Osteoblast (primary cell): ENCODE results near the gene NPAT. TPM values are rescaled to one million over a fixed set of nuclear protein-coding genes. Genes with fewer than 3 reads are reported as not detected.

Experiments
- DNase-seq: peaks from one replicate; pipeline ENCODE4 v3.0.0; 2011; ENCODE audit warnings: low spot score, mixed read lengths; ENCODE audit not compliant: insufficient read length; ENCODE audit errors: missing footprints
- H2AFZ ChIP-seq: 2 replicates; pipeline ENCODE4 v1.6.0; 2011; ENCODE audit warnings: mild to moderate bottlenecking, low read length
- H3K27ac ChIP-seq: 2 replicates; pipeline ENCODE4 v1.5.1; 2011; ENCODE audit warnings: mild to moderate bottlenecking, low read depth, low read length, moderate library complexity
- H3K27me3 ChIP-seq: 2 replicates; pipeline ENCODE4 v1.6.0; 2012; ENCODE audit warnings: mild to moderate bottlenecking, control low read depth, inconsistent platforms, low read length, moderate library complexity; ENCODE audit not compliant: insufficient read depth
- H3K36me3 ChIP-seq: 2 replicates; pipeline ENCODE4 v1.5.1; 2011; ENCODE audit warnings: mild to moderate bottlenecking, low read length, control low read depth, moderate library complexity; ENCODE audit not compliant: insufficient read depth
- H3K4me1 ChIP-seq: 2 replicates; pipeline ENCODE4 v1.5.1; 2011; ENCODE audit warnings: mild to moderate bottlenecking, low read length, control low read depth, moderate library complexity; ENCODE audit not compliant: insufficient read depth
- H3K4me2 ChIP-seq: 2 replicates; pipeline ENCODE4 v1.6.0; 2011; ENCODE audit warnings: mild to moderate bottlenecking, low read length; ENCODE audit not compliant: insufficient read depth
- H3K4me3 ChIP-seq: fragments of 200-600 bp; sonication (generic); 3 replicates; pipeline ENCODE4 v1.5.1; 2012; ENCODE audit warnings: mild to moderate bottlenecking, low read length, inconsistent platforms; ENCODE audit not compliant: insufficient read depth
- H3K79me2 ChIP-seq: 2 replicates; pipeline ENCODE4 v1.6.0; 2012; ENCODE audit warnings: mild to moderate bottlenecking, low read length, control low read depth, inconsistent platforms; ENCODE audit not compliant: insufficient read depth
- H3K9me3 ChIP-seq: 2 replicates; pipeline ENCODE4 v1.5.1; 2011; ENCODE audit warnings: low read depth, low read length, control low read depth
- H4K20me1 ChIP-seq: 2 replicates; pipeline ENCODE4 v1.6.0; 2012; ENCODE audit warnings: mild to moderate bottlenecking, low read length, control low read depth; ENCODE audit not compliant: insufficient read depth
- total RNA-seq: library from RNA; depleted of rRNA; stranded (reverse); fragments of >200 nt; gene quantifications from 2 replicates; pipeline ENCODE4 v1.2.3, GENCODE V29; 2012
- TF ChIP-seq, protein P1 (sequence below): IDR thresholded peaks from 2 replicates; pipeline ENCODE4 v1.5.1; 2011; ENCODE audit warnings: mild to moderate bottlenecking, low read depth, low read length, moderate library complexity; ENCODE audit errors: extremely low read depth

NPAT gene
- total RNA-seq, 1 donor = 16.6 TPM

DNA sequence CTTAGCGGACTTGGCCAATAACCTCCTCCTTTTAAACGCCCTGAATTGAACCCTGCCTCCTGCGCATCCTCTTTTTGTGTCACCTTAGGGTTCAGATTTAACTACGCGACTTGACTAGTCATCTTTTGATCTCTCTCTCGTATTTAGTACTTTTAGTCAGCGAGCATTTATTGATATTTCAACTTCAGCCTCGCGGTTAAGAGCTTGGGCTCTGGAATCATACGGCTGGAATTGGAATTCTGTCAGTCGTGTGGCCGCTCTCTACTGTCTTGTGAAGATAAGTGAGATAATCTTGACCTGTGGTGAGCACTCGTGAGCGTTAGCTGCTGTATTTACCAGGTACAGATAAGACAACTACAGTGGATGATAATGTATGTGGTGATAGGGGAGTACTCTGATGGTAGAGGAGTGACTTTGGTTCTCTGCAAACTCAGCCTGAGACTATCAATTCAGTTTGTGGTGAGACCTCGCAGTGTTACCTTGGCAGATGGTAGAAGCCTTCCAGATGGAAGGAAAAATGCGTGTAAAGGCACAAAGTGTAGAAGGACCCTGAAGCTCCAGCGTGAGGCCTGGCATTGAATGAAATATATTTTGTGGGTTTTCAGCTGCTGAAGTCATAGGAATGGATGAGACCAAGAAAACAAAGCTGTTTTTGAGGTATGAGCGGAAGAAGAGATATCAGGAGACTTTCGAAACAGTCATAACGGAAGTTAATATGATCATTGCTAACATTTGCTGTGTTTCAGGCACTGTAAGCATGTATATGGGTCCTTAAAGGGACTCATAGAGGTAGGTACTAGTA lies 1.1 kb upstream of the NPAT start:
- H2AFZ ChIP-seq = peak overlapping the region; percentile 95
- peak overlapping the region; percentile 78 for H3K27ac ChIP-seq
- H4K20me1 ChIP-seq = no peaks in the 10 kb centered on the region
- H3K4me2 ChIP-seq = peak overlapping the region; percentile 92
- peak; percentile 32 for DNase-seq
- no peaks in the 10 kb centered on the region for H3K9me3 ChIP-seq
- peak overlapping the region; percentile 93 for H3K4me3 ChIP-seq
- peaks cover 27% of the 10 kb centered on the region for H3K4me1 ChIP-seq
- TF ChIP-seq, protein P1, sequence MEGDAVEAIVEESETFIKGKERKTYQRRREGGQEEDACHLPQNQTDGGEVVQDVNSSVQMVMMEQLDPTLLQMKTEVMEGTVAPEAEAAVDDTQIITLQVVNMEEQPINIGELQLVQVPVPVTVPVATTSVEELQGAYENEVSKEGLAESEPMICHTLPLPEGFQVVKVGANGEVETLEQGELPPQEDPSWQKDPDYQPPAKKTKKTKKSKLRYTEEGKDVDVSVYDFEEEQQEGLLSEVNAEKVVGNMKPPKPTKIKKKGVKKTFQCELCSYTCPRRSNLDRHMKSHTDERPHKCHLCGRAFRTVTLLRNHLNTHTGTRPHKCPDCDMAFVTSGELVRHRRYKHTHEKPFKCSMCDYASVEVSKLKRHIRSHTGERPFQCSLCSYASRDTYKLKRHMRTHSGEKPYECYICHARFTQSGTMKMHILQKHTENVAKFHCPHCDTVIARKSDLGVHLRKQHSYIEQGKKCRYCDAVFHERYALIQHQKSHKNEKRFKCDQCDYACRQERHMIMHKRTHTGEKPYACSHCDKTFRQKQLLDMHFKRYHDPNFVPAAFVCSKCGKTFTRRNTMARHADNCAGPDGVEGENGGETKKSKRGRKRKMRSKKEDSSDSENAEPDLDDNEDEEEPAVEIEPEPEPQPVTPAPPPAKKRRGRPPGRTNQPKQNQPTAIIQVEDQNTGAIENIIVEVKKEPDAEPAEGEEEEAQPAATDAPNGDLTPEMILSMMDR = no peak
- peaks cover 72% of the 10 kb centered on the region for H3K79me2 ChIP-seq
- H3K27me3 ChIP-seq = no peaks in the 10 kb centered on the region
- peaks cover 12% of the 10 kb centered on the region for H3K36me3 ChIP-seq

DNA sequence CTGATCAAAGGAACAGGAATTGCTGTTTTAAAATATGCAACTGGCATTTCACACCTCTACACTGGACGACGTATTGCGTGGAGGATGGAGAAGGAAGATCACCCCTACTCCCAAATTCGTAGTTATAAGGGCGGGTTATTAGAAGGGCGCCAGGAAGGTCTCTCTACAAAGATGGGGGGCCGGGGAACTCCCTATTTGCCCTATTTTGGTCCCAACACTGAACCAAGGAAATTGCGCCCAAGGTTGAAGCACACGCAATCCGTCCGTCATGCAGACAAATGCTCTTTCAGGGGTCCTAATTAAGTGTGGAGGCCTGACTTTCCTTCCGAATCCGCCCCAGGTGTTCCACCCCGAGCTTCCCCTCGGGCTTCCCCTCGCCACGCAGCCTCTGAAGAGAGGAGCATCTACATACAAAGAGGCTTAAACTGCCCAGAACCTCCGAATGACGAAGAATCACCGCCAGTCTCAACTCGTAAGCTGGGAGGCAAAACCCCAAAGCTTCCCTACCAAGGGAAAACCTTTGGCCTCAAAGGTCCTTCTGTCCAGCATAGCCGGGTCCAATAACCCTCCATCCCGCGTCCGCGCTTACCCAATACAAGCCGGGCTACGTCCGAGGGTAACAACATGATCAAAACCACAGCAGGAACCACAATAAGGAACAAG lies 396 bp downstream of the NPAT start:
- no peaks in the 10 kb centered on the region for H4K20me1 ChIP-seq
- H3K27me3 ChIP-seq = no peaks in the 10 kb centered on the region
- peak overlapping the region; percentile 93 for H3K4me3 ChIP-seq
- H3K36me3 ChIP-seq = no peaks in the 10 kb centered on the region
- peaks cover 83% of the 10 kb centered on the region for H3K79me2 ChIP-seq
- no peaks in the 10 kb centered on the region for H3K9me3 ChIP-seq
- H2AFZ ChIP-seq = peak overlapping the region; percentile 98
- TF ChIP-seq, protein P1 = no peak
- peak overlapping the region; percentile 93 for H3K4me2 ChIP-seq
- peaks cover 28% of the 10 kb centered on the region for H3K4me1 ChIP-seq
- peak overlapping the region; percentile 95 for H3K27ac ChIP-seq
- DNase-seq = peak; percentile 34

DNA sequence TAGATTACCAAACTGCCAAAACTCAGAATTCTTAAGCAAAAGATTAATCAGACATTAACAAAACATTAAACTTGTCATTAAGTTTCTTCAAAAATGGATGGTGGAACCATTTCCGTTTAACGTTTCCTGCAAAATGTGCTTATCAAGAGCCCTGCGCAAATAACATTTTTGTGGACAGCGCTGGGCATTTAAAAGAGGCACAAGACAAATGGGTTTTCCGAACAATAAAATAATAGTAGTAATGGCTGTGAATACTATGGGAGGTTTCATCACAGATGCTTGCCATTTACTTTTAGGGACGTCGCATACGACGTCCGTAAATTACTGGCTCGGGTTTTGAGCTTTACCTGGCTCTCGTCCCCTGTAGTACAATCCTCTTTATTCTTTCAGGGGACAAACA lies 1.1 kb downstream of the NPAT start:
- peak overlapping the region; percentile 95 for H3K27ac ChIP-seq
- H3K27me3 ChIP-seq = no peaks in the 10 kb centered on the region
- H3K9me3 ChIP-seq = no peaks in the 10 kb centered on the region
- H4K20me1 ChIP-seq = no peaks in the 10 kb centered on the region
- H3K79me2 ChIP-seq = peaks cover 83% of the 10 kb centered on the region
- peak overlapping the region; percentile 98 for H2AFZ ChIP-seq
- H3K36me3 ChIP-seq = no peaks in the 10 kb centered on the region
- peak overlapping the region; percentile 93 for H3K4me3 ChIP-seq
- no peak for DNase-seq
- H3K4me1 ChIP-seq = peaks cover 28% of the 10 kb centered on the region
- TF ChIP-seq, protein P1 = no peak
- peak overlapping the region; percentile 93 for H3K4me2 ChIP-seq

DNA sequence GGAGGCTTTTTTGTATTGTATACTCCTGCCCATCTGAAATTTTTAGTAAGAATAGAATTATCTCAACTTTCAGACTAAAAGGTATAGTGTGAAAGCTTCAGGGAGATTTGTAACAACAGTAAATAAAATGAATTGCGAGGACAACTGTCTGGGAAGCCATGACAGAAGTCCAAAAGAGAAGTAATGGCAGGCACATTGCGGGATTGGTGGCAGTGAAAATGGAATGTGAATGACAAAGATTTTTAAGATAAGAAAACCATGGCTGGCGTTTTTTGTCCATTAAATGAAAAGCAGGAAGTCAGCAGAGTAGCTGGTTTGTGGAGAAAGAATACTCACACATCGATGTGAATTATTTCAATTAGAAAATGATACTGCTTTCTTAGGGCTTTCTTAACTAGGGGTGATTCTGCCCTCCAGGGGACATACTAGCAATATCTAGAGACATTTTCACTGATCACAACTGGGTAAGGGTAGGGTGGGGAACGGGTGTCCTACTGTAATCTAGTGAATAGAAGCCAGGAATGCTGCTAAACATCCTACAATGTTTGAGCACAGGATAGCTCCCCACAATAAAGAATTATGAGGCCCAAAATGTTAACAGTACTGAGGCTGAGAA lies 1.6 kb downstream of the NPAT start:
- H3K27ac ChIP-seq = peak overlapping the region; percentile 95
- H3K36me3 ChIP-seq = no peaks in the 10 kb centered on the region
- H3K4me3 ChIP-seq = peak overlapping the region; percentile 93
- H3K27me3 ChIP-seq = no peaks in the 10 kb centered on the region
- H3K79me2 ChIP-seq = peaks cover 83% of the 10 kb centered on the region
- TF ChIP-seq, protein P1 = no peak
- no peaks in the 10 kb centered on the region for H3K9me3 ChIP-seq
- no peaks in the 10 kb centered on the region for H4K20me1 ChIP-seq
- DNase-seq = no peak
- peaks cover 28% of the 10 kb centered on the region for H3K4me1 ChIP-seq
- H2AFZ ChIP-seq = peak overlapping the region; percentile 98
- peak overlapping the region; percentile 93 for H3K4me2 ChIP-seq
